ENCODE results near the gene OR9A2.

The OR9A2 gene

GRCh38 chr7:143054621-143055020, 27.7 kb upstream of the OR9A2 start:
- DNase-seq (ENCODE audit: low spot score) = no peak
- TF ChIP-seq CTCF (IDR thresholded peaks at IDR 0.05; ENCODE audit: extremely low read depth, missing control alignments) = no peak

- TF ChIP-seq CTCF (IDR thresholded peaks at IDR 0.05; ENCODE audit: extremely low read depth, missing control alignments) = no peak
Observed at GRCh38 chr7:143052041-143052440, 25.1 kb upstream of the OR9A2 start, which contains the start of gene OR6V1. Gene OR6V1, plus strand, starts transcription at chr7:143052341. Its CDS starts 0 bp downstream, at chr7:143052341.

GRCh38 chr7:143050931-143051330, 24.0 kb upstream of the OR9A2 start:
- DNase-seq (ENCODE audit: low spot score) = no peak
- no peak for TF ChIP-seq CTCF (IDR thresholded peaks at IDR 0.05; ENCODE audit: extremely low read depth, missing control alignments)

More at GRCh38 chr7:143052041-143052440, 25.1 kb upstream of the OR9A2 start, which contains the start of gene OR6V1:
- DNase-seq (ENCODE audit: low spot score) = no peak

- no peak for DNase-seq (ENCODE audit: low spot score)
- TF ChIP-seq CTCF (IDR thresholded peaks at IDR 0.05; ENCODE audit: extremely low read depth, missing control alignments) = no peak
Observed at GRCh38 chr7:143049362-143049761, 22.4 kb upstream of the OR9A2 start.

- no peak for TF ChIP-seq CTCF (IDR thresholded peaks at IDR 0.05; ENCODE audit: extremely low read depth, missing control alignments)
- DNase-seq (ENCODE audit: low spot score) = no peak
Observed at GRCh38 chr7:143048827-143049226, 21.9 kb upstream of the OR9A2 start.

GRCh38 chr7:143047326-143047725, 20.4 kb upstream of the OR9A2 start:
- no peak for DNase-seq (ENCODE audit: low spot score)
- no peak for TF ChIP-seq CTCF (IDR thresholded peaks at IDR 0.05; ENCODE audit: extremely low read depth, missing control alignments)

GRCh38 chr7:143046426-143046851, 19.5 kb upstream of the OR9A2 start:
- DNase-seq (ENCODE audit: low spot score) = no peak
- no peak for TF ChIP-seq CTCF (IDR thresholded peaks at IDR 0.05; ENCODE audit: extremely low read depth, missing control alignments)

Data from GM20000 (cell line).